PC-9 (cell line): ENCODE data around the gene ADAMTSL1. TPM values are rescaled to one million over a fixed set of nuclear protein-coding genes. Genes with fewer than 3 reads are reported as not detected.

Experiments
- BruUV-seq: library from RNA; stranded (reverse); fragments of 400-500 nt; replicated peaks from 2 replicates; lab custom pipeline; 2021; lab: Mats Ljungman, UMichigan
- CTCF ChIA-PET: fragments of 300-600 bp; sonication (Branson Sonifier 250); formaldehyde crosslinking; loops from one replicate; lab custom pipeline; 2022; ENCODE audit warnings: antibody characterized with exemption; lab: Charles Lee
- POLR2A ChIA-PET: fragments of 300-600 bp; sonication (Branson Sonifier 250); formaldehyde crosslinking; loops from one replicate; lab custom pipeline; 2022; ENCODE audit warnings: antibody characterized with exemption; ENCODE audit not compliant: unreplicated experiment; lab: Charles Lee
- DNase-seq, 2 experiments: peaks; one replicate each; pipeline versions ENCODE4 v3.0.0 to v3.0.0-alpha.2; 2015 to 2022; ENCODE audit warnings: mixed read lengths in 1 of 2
- H2AFZ ChIP-seq: fragments of 200-600 bp; sonication (generic); 2 replicates; pipeline ENCODE4 v1.8.1; 2017; ENCODE audit warnings: antibody characterized with exemption
- H3F3A ChIP-seq: fragments of 200-600 bp; sonication (generic); 2 replicates; pipeline ENCODE4 v1.8.1; 2017; ENCODE audit warnings: antibody characterized with exemption, mild to moderate bottlenecking, low read depth; ENCODE audit not compliant: insufficient read depth
- H3K27ac ChIP-seq: fragments of 200-600 bp; sonication (generic); 2 replicates; pipeline ENCODE4 v1.6.1; 2016; ENCODE audit warnings: mixed run types
- H3K27me3 ChIP-seq: fragments of 200-600 bp; sonication (generic); 2 replicates; pipeline ENCODE4 v1.6.1; 2016; ENCODE audit warnings: low read depth, mixed run types; ENCODE audit not compliant: insufficient read depth
- H3K36me3 ChIP-seq: fragments of 200-600 bp; sonication (generic); 2 replicates; pipeline ENCODE4 v1.6.1; 2016; ENCODE audit warnings: low read depth, mixed run types
- H3K4me1 ChIP-seq: fragments of 200-600 bp; sonication (generic); replicated peaks from 2 replicates; pipeline ENCODE4 v1.6.1; 2016; ENCODE audit warnings: mixed run types; ENCODE audit not compliant: insufficient read depth
- H3K4me2 ChIP-seq: fragments of 200-600 bp; sonication (generic); 2 replicates; pipeline ENCODE4 v1.6.1; 2017; ENCODE audit warnings: mixed run types
- H3K4me3 ChIP-seq: fragments of 200-600 bp; sonication (generic); 2 replicates; pipeline ENCODE4 v1.6.1; 2016; ENCODE audit warnings: mixed run types
- H3K79me2 ChIP-seq: fragments of 200-600 bp; sonication (generic); 2 replicates; pipeline ENCODE4 v1.6.1; 2017; ENCODE audit warnings: low read depth, mixed run types
- H3K9me2 ChIP-seq: fragments of 200-600 bp; sonication (generic); 2 replicates; pipeline ENCODE4 v1.8.1; 2017; ENCODE audit warnings: mild to moderate bottlenecking; ENCODE audit not compliant: insufficient read depth
- H3K9me3 ChIP-seq: fragments of 200-600 bp; sonication (generic); 2 replicates; pipeline ENCODE4 v1.8.1; 2016; ENCODE audit warnings: low read depth; ENCODE audit not compliant: insufficient read depth
- H4K20me1 ChIP-seq: fragments of 200-600 bp; sonication (generic); 2 replicates; pipeline ENCODE4 v1.8.1; 2017; ENCODE audit not compliant: insufficient read depth
- EZH2 ChIP-seq: fragments of 200-600 bp; sonication (generic); IDR thresholded peaks from 2 replicates; pipeline ENCODE4 v1.8.0; 2017; ENCODE audit warnings: antibody characterized with exemption, low read depth
- intact Hi-C: fragments of 100-400 bp; cut with micrococcal nuclease; formaldehyde crosslinking; loops from one replicate; pipeline ENCODE4 v1.10.0; 2022; ENCODE audit not compliant: unreplicated experiment
- total RNA-seq: library from RNA; stranded (reverse); gene quantifications from 2 replicates; pipeline ENCODE4 v1.2.3, GENCODE V29; 2021
- TF ChIP-seq, protein P1 (sequence below): fragments of 200-600 bp; sonication (generic); conservative IDR thresholded peaks from 2 replicates; pipeline ENCODE4 v1.6.1; 2017; ENCODE audit warnings: mixed run types, antibody characterized with exemption, mild to moderate bottlenecking, moderate library complexity

ADAMTSL1 gene
- total RNA-seq, 1 experiment from 2014 or later = not detected

DNA sequence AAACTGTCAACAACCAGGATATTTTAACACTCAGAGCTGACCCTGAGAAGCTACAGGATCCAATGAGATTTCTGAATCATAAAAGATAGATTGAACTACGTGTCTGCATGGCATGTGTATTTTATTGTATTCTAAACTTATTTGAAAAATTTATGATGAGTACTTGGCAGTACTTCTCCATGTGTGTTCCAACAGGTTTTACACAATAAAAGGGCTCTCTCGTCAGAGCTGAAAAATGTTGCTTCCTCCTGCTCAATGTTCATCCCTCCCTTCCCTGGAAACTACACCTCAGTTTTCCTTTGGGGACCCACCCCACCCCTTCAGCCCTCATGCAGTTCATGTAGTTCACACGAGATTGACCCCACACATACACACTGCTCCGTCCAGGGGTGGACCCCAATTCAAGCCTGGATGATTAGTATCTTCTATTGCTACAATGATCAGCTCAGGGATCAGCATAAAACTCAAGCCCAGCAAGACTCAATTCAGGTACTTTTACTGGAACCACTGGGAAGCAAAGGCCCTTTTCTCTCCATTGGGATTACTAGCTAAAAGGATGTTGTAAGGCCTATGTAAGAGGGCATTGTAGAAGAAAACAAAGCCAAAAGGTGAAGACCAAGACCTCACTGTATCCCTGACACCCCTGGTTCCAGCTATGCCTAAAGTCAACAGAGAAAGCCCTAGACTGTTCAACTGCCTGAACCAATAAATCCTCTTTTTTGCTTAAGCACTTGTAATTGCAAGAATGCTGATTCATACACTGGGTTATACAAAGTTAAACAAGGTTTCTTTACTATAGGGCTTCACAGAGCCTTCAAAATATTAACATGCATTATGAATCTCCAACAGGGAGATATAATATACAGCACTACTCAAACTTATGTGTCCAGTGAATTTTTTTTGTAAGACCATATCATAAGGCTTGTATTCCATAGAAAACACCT is 446.5 kb downstream of the ADAMTSL1 start:
- TF ChIP-seq, protein P1, sequence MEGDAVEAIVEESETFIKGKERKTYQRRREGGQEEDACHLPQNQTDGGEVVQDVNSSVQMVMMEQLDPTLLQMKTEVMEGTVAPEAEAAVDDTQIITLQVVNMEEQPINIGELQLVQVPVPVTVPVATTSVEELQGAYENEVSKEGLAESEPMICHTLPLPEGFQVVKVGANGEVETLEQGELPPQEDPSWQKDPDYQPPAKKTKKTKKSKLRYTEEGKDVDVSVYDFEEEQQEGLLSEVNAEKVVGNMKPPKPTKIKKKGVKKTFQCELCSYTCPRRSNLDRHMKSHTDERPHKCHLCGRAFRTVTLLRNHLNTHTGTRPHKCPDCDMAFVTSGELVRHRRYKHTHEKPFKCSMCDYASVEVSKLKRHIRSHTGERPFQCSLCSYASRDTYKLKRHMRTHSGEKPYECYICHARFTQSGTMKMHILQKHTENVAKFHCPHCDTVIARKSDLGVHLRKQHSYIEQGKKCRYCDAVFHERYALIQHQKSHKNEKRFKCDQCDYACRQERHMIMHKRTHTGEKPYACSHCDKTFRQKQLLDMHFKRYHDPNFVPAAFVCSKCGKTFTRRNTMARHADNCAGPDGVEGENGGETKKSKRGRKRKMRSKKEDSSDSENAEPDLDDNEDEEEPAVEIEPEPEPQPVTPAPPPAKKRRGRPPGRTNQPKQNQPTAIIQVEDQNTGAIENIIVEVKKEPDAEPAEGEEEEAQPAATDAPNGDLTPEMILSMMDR = no peak
- TF ChIP-seq EZH2 = no peak
- H3F3A ChIP-seq = no peaks in the 10 kb centered on the region
- H3K9me3 ChIP-seq = no peaks in the 10 kb centered on the region
- ChIA-PET POLR2A (no interaction called here), CTCF (no interaction called here)
- intact Hi-C loops = no loop called here
- H3K27ac ChIP-seq = no peak overlapping the region
- H3K4me2 ChIP-seq = no peak overlapping the region
- H3K4me3 ChIP-seq = no peak overlapping the region
- peaks cover 6% of the 10 kb centered on the region; the same call in 1 of the 2 replicates for H3K27me3 ChIP-seq
- no peaks in the 10 kb centered on the region for H3K36me3 ChIP-seq
- no peaks in the 10 kb centered on the region for H4K20me1 ChIP-seq
- H2AFZ ChIP-seq = no peak overlapping the region
- H3K4me1 ChIP-seq = no peaks in the 10 kb centered on the region
- DNase-seq = no peak
- no TSS peak for BruUV-seq
- no peaks in the 10 kb centered on the region for H3K79me2 ChIP-seq
- H3K9me2 ChIP-seq = no peaks in the 10 kb centered on the region

DNA sequence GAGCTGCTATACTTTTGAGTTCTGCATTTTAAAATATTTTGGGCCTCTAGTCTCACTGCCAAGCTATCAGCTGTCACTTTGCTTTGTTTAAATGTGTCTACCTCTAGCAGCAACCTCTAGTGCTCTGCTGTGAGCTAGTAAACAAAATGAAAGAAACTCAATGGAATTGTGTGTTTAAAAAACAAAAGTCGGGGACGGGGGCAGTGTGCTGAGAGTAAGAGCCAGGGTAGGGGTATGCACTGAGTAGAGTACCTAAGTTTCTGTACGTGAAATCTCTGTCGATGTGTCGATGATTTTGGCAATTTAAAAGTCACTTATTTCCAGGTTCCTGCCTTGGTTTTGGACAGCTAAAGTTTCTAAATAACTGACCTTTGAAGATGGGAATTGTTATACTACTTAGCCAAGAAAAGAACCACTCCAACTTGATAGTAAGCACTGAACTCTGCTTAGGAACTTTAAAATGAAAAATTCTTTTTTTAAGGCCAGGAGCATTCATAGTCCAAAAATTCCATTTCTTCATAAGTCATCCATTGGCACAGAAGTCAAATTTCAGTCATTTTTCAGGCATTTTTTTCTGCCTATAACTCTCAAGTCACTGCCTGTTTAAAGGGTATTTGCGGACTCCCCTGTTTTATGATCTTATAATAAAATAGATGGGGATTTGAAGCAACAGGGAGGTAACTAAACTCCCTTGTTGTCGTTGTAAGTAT is 447.6 kb downstream of the ADAMTSL1 start:
- BruUV-seq = no TSS peak
- CTCF ChIA-PET = no interaction called here

More for the DNA sequence above, 447.6 kb downstream of the ADAMTSL1 start:
- Histone ChIP-seq H3K9me3 (no peaks in the 10 kb centered on the region), H3F3A (no peaks in the 10 kb centered on the region), H3K27me3 (peaks cover 6% of the 10 kb centered on the region; the same call in 1 of the 2 replicates), H2AFZ (no peak overlapping the region), H3K4me3 (no peak overlapping the region), H3K9me2 (no peaks in the 10 kb centered on the region), H3K4me2 (no peak overlapping the region), H3K4me1 (no peaks in the 10 kb centered on the region), H3K79me2 (no peaks in the 10 kb centered on the region), H3K36me3 (no peaks in the 10 kb centered on the region), H3K27ac (no peak overlapping the region), H4K20me1 (no peaks in the 10 kb centered on the region)
- intact Hi-C loops = no loop called here
- DNase-seq = no peak
- POLR2A ChIA-PET = no interaction called here
- no peak for TF ChIP-seq EZH2
- TF ChIP-seq, protein P1 = no peak
